Smooth muscle cell (in vitro differentiated cells): ENCODE data around the gene TRMT44. TPM values are rescaled to one million over a fixed set of nuclear protein-coding genes. Genes with fewer than 3 reads are reported as not detected.

Source experiments
- DNase-seq: peaks from one replicate; lab custom pipeline; 2025; ENCODE audit not compliant: unreplicated experiment; lab: John Stamatoyannopoulos, UW
- H2AFZ ChIP-seq: fragments of 200-600 bp; sonication (generic); 2 replicates; pipeline ENCODE4 v1.6.0; 2016; ENCODE audit warnings: antibody characterized with exemption, low read depth, mild to moderate bottlenecking
- H3F3A ChIP-seq: fragments of 200-600 bp; sonication (generic); 2 replicates; pipeline ENCODE4 v1.6.0; 2017; ENCODE audit warnings: antibody characterized with exemption, low read depth
- H3K27ac ChIP-seq: fragments of 200-600 bp; sonication (generic); 2 replicates; pipeline ENCODE4 v1.5.1; 2016; ENCODE audit warnings: low read depth, mild to moderate bottlenecking
- H3K27me3 ChIP-seq: fragments of 200-600 bp; sonication (generic); 2 replicates; pipeline ENCODE4 v1.6.1; 2016; ENCODE audit warnings: low read depth, mild to moderate bottlenecking
- H3K36me3 ChIP-seq: fragments of 200-600 bp; sonication (generic); 2 replicates; pipeline ENCODE4 v1.5.1; 2016; ENCODE audit warnings: low read depth
- H3K4me1 ChIP-seq: fragments of 200-600 bp; sonication (generic); 2 replicates; pipeline ENCODE4 v1.5.1; 2016; ENCODE audit warnings: low read depth
- H3K4me2 ChIP-seq: fragments of 200-600 bp; sonication (generic); 2 replicates; pipeline ENCODE4 v1.6.0; 2016; ENCODE audit warnings: mild to moderate bottlenecking
- H3K4me3 ChIP-seq: fragments of 200-600 bp; sonication (generic); 2 replicates; pipeline ENCODE4 v1.5.1; 2016; ENCODE audit warnings: mild to moderate bottlenecking
- H3K79me2 ChIP-seq: fragments of 200-600 bp; sonication (generic); 2 replicates; pipeline ENCODE4 v1.6.0; 2016; ENCODE audit warnings: low read depth, mild to moderate bottlenecking
- H3K9ac ChIP-seq: fragments of 200-600 bp; sonication (generic); 2 replicates; pipeline ENCODE4 v1.6.0; 2016; ENCODE audit warnings: low read depth
- H3K9me3 ChIP-seq: fragments of 200-600 bp; sonication (generic); replicated peaks from 2 replicates; pipeline ENCODE4 v1.5.1; 2016; ENCODE audit warnings: low read depth
- H4K20me1 ChIP-seq: fragments of 200-600 bp; sonication (generic); 2 replicates; pipeline ENCODE4 v1.6.0; 2016; ENCODE audit warnings: low read depth
- WGBS: methylation state at CpG from one replicate; pipeline ENCODE4 v1.1.7; 2016; ENCODE audit warnings: low lambda C conversion rate; 5-methylcytosine and 5-hydroxymethylcytosine counted together
- polyA plus RNA-seq: library from polyadenylated mRNA; unstranded; fragments of >200 nt; fragmentation: Nextera tagmentation; extraction: Ambion mirVana; gene quantifications from 2 replicates; pipeline ENCODE4 v1.2.1, GENCODE V29; 2016
- total RNA-seq: library from RNA; depleted of rRNA; stranded (reverse); fragments of >200 nt; gene quantifications from 2 replicates; pipeline ENCODE4 v1.2.3, GENCODE V29; 2014
- TF ChIP-seq, protein P1 (sequence below): fragments of 200-600 bp; sonication (generic); IDR thresholded peaks from 2 replicates; pipeline ENCODE4 v1.5.1; 2017; ENCODE audit warnings: borderline replicate concordance, mild to moderate bottlenecking, antibody characterized with exemption; ENCODE audit not compliant: insufficient read depth, poor library complexity, severe bottlenecking

The TRMT44 gene
- total and polyA plus RNA-seq, 2 experiments from 2014 or later, result 5.0 to 18.7 TPM

DNA sequence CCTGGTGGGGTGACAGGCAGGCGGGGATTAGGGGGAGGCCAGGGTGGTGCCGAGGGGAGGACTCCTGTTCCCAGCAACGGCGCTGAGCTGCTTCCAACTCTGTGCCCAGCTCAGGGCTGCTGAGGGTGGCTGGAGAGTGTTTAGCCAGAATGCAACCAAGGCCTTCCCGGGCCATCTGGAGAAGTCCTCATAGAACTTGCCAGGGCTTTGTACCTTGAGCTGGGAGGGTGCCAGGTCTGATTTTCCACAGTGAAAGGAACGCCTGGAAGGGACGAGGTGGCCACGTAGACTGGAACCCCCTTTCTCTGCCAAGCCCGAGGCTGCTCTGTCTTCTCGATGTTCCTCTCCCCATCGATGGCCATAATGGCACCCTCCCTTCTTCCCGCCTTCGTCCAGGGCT, 82.6 kb downstream of the TRMT44 start:
- Histone ChIP-seq H3K27ac (no peak overlapping the region), H3K4me1 (no peaks in the 10 kb centered on the region), H3F3A (no peaks in the 10 kb centered on the region), H3K79me2 (no peaks in the 10 kb centered on the region), H3K27me3 (no peaks in the 10 kb centered on the region), H2AFZ (no peak overlapping the region), H3K4me3 (no peak overlapping the region), H3K9ac (no peak overlapping the region), H3K9me3 (no peaks in the 10 kb centered on the region), H3K36me3 (no peaks in the 10 kb centered on the region), H4K20me1 (no peaks in the 10 kb centered on the region), H3K4me2 (no peak overlapping the region)
- WGBS, result 94% methylated on average over 13 of the region's 13 CpGs
- TF ChIP-seq, protein P1, sequence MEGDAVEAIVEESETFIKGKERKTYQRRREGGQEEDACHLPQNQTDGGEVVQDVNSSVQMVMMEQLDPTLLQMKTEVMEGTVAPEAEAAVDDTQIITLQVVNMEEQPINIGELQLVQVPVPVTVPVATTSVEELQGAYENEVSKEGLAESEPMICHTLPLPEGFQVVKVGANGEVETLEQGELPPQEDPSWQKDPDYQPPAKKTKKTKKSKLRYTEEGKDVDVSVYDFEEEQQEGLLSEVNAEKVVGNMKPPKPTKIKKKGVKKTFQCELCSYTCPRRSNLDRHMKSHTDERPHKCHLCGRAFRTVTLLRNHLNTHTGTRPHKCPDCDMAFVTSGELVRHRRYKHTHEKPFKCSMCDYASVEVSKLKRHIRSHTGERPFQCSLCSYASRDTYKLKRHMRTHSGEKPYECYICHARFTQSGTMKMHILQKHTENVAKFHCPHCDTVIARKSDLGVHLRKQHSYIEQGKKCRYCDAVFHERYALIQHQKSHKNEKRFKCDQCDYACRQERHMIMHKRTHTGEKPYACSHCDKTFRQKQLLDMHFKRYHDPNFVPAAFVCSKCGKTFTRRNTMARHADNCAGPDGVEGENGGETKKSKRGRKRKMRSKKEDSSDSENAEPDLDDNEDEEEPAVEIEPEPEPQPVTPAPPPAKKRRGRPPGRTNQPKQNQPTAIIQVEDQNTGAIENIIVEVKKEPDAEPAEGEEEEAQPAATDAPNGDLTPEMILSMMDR, result no peak
- DNase-seq, result no peak

DNA sequence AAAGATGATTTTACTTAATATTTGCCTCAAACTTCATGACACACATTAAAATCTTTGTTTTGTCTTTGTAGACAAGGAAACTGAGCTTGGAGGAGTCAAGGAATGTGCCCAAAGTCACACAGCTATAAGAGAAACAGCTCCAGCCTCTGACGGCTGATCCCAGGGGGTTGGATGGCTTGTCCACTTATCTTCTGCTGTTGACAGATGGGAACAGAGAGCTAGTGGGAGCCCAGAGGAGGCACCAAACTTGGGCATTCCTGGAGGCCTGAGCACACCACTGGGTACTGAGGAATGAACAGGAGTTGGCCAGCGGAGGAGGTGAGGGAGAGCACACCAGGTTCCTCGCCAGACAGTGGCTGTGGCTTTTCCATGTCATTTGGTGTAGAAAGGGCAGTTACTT, 83.2 kb downstream of the TRMT44 start:
- Histone ChIP-seq H3K79me2 (no peaks in the 10 kb centered on the region), H3K4me2 (no peak overlapping the region), H3K4me3 (no peak overlapping the region), H3K4me1 (no peaks in the 10 kb centered on the region), H3K27me3 (no peaks in the 10 kb centered on the region), H3F3A (no peaks in the 10 kb centered on the region), H3K36me3 (no peaks in the 10 kb centered on the region), H4K20me1 (no peaks in the 10 kb centered on the region), H3K9ac (no peak overlapping the region), H2AFZ (no peak overlapping the region), H3K27ac (no peak overlapping the region), H3K9me3 (no peaks in the 10 kb centered on the region)
- WGBS, result 87% methylated on average over 3 of the region's 3 CpGs
- TF ChIP-seq, protein P1, result no peak
- no peak for DNase-seq

DNA sequence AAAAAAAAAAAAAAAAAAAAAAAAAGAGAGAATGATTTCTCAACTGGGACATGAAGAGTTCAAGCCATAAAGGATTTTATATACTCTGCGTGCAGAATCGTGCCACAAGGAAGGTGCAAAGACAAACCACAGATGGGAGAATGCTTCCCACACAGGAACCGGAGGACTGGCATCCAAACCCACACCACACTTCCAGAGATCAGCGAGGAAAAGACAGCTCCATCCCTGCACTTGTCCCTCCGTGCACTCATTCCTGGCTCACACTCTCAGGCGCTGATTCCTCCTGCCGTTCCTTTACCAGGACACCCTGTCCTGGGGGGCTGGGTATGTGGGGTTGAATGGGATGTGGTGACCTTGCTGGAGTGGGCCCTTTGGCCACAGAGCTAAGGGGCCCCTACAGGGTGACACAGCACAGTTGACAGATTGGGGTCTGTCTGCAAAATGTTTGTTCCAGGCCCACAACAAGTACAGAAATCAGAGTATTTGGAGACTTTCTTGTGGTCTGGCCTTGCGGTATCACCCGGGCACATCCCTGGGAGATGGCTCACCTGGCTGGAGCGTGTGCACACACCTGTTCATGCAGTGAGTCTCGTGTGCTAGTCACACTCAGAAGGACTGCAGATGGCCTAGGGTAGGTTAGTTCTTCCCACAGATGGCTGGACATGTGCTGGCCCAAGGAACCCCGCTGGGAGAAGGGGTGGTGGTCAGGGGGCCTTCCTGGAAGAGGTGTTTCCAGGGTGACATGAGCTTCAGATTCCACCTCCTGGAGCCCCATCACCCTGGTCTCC, 84.2 kb downstream of the TRMT44 start:
- TF ChIP-seq, protein P1, result no peak
- H3K36me3 ChIP-seq, result no peaks in the 10 kb centered on the region
- no peaks in the 10 kb centered on the region for H3K9me3 ChIP-seq
- H3F3A ChIP-seq, result no peaks in the 10 kb centered on the region
- H3K4me2 ChIP-seq, result no peak overlapping the region
- H3K4me1 ChIP-seq, result no peaks in the 10 kb centered on the region
- no peak overlapping the region for H3K4me3 ChIP-seq
- no peak overlapping the region for H3K27ac ChIP-seq
- 88% methylated on average over 12 of the region's 12 CpGs for WGBS
- no peak for DNase-seq
- H4K20me1 ChIP-seq, result no peaks in the 10 kb centered on the region
- H3K79me2 ChIP-seq, result no peaks in the 10 kb centered on the region
- H3K27me3 ChIP-seq, result no peaks in the 10 kb centered on the region
- no peak overlapping the region for H3K9ac ChIP-seq
- no peak overlapping the region for H2AFZ ChIP-seq
